ENCODE results near the gene VEGFA. TPM values are rescaled to one million over a fixed set of nuclear protein-coding genes. Genes with fewer than 3 reads are reported as not detected.
A peak's percentile ranks its signal among the peaks of the same experiment; 100 is the strongest.

Gene VEGFA
- polyA plus RNA-seq, 2 of the 4 experiments (the other 2 are of a cell fraction), result 35.8 to 83.7 TPM

GRCh38 chr6:43740961-43741764 lies 28.8 kb upstream of the VEGFA start:
- ATAC-seq (peak in 1 of 2 experiments; percentile 40; a peak in 1 of 6 replicates), FAIRE-seq (no peak), DNase-seq (ENCODE audit: low read depth in 1 of 2, low spot score in 1 of 2) (no peak)
- 44% methylated on average over 6 of the region's 6 CpGs for WGBS (ENCODE audit: missing lambda C conversion rate)
- CTCF ChIA-PET, result interaction anchor here (1.0 to 6.1 kb wide), 6 partner anchors 17 to 338 kb away, joined by 3 to 33 read pairs (median 4); no protein-coding TSS in a partner anchor
- H3K4me3 ChIP-seq, result no peak overlapping the region
- no peak for TF ChIP-seq NPAS2 (CRISPR knock-in tag; IDR thresholded peaks at IDR 0.05; ENCODE audit: borderline replicate concordance)
- TF ChIP-seq EHF (CRISPR knock-in tag; IDR thresholded peaks at IDR 0.05), result no peak
- no peak for TF ChIP-seq FOSB (CRISPR knock-in tag; IDR thresholded peaks at IDR 0.05)
- no peak for TF ChIP-seq BCL3 (IDR thresholded peaks at IDR 0.05)
- TF ChIP-seq POLR2AphosphoS2 (conservative IDR thresholded peaks at IDR 0.05; ENCODE audit: low read length), result no peak
- no peak for TF ChIP-seq HOXB13 (CRISPR knock-in tag; IDR thresholded peaks at IDR 0.05; ENCODE audit: low read depth)
- TF ChIP-seq CTCF (IDR thresholded peaks at IDR 0.05), result no peak
- TF ChIP-seq HOXB5 (CRISPR knock-in tag; IDR thresholded peaks at IDR 0.05), result no peak
- no peak for TF ChIP-seq HOXA7 (CRISPR knock-in tag; IDR thresholded peaks at IDR 0.05)
- TF ChIP-seq POLR2A (IDR thresholded peaks at IDR 0.05; ENCODE audit: low read length), result no peak
- no peak for TF ChIP-seq EHMT2 (IDR thresholded peaks at IDR 0.05; ENCODE audit: low read depth)
- no peak for TF ChIP-seq PBX3 (IDR thresholded peaks at IDR 0.05)
- TF ChIP-seq ATOH8 (CRISPR knock-in tag; IDR thresholded peaks at IDR 0.05; ENCODE audit: low read depth), result no peak
- peak overlapping the region; percentile 10; the same call in 1 of the 3 replicates for H3K4me2 ChIP-seq
- H3K9me3 ChIP-seq, result no peaks in the 10 kb centered on the region
- H3K4me1 ChIP-seq, result peaks cover 14% of the 10 kb centered on the region; the same call in 2 of the 3 replicates
- POLR2A ChIA-PET, result no interaction called here
- peak overlapping the region; percentile 34 to 45; a peak in 2 of 6 replicates for H3K27ac ChIP-seq

- peak overlapping the region; percentile 17; the same call in 1 of the 3 replicates for H3K4me2 ChIP-seq
- CTCF ChIA-PET, result interaction anchor here (1.4 to 6.1 kb wide), 4 partner anchors 16 to 337 kb away, joined by 4 to 33 read pairs (median 4); partner anchors contain the start of gene VEGFA
- TF ChIP-seq HES2 (IDR thresholded peaks at IDR 0.05) (no peak), HDAC2 (IDR thresholded peaks at IDR 0.05) (no peak), HOXA7 (CRISPR knock-in tag; IDR thresholded peaks at IDR 0.05) (no peak), MYC (IDR thresholded peaks at IDR 0.05; ENCODE audit: borderline replicate concordance, low read length) (no peak), GATA3 (IDR thresholded peaks at IDR 0.05; ENCODE audit: borderline replicate concordance) (no peak), REST (IDR thresholded peaks at IDR 0.05) (no peak), ELK1 (IDR thresholded peaks at IDR 0.05; ENCODE audit: low read depth, low read length) (no peak), USF2 (IDR thresholded peaks at IDR 0.05) (no peak)
- WGBS (ENCODE audit: missing lambda C conversion rate), result 20% methylated on average over 2 of the region's 2 CpGs
- ATAC-seq, result no peak
- peak overlapping the region in 1 of 2 experiments; percentile 51; a peak in 1 of 6 replicates for H3K27ac ChIP-seq
- H3K4me1 ChIP-seq, result peaks cover 14% of the 10 kb centered on the region; the same call in 2 of the 3 replicates
- POLR2A ChIA-PET, result no interaction called here
- no peak for DNase-seq (ENCODE audit: low read depth in 1 of 2, low spot score in 1 of 2)
- FAIRE-seq, result no peak
- no peaks in the 10 kb centered on the region for H3K9me3 ChIP-seq
- H3K4me3 ChIP-seq, result no peak overlapping the region
Observed at GRCh38 chr6:43741829-43742228, 28.2 kb upstream of the VEGFA start.

All from A549 (cell line).